HG02885 (cell line): ENCODE data around the gene CST5.
"Not testable (repeated sequence)": the region's sequence is repeated elsewhere in the genome, so short reads cannot be mapped to it uniquely, and the experiment has no call there.

Experiments used
- ATAC-seq: cut with Tn5 transposase; IDR thresholded peaks from one replicate; pipeline ENCODE4 v1.9.1; 2021; ENCODE audit warnings: mild to moderate bottlenecking; ENCODE audit not compliant: unreplicated experiment, poor library complexity

The CST5 gene

DNA sequence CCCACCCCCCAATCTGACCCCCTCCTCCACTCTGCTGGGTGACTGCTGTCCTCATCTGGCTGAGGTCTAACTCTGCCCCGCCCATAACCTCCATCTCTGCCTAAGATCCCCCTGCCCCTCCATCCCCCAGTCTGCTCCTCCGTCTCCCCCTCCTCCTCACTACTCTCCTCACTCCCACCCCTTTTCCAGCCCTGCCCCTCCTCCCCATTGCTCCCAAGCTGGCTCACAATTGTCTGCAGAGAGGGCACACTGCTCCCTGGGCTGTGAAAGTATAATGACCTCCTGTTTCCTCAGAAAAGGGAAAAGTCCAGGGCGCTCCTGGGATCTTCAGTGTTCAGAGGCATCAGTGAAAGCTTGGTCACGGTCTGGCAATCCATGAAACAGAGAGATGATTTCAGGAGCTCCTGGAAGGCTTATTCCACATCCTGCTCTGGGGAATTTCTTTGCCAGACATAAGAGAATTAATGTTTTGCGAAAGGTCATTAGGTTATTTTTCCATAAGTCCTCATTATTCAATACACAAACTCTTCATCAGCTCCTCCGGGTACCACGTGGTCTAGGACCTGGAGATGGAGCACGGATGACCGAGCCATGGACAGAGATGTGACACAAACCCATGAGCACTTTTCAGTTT lies 21.5 kb downstream of the CST5 start:
- ATAC-seq, result no peak

DNA sequence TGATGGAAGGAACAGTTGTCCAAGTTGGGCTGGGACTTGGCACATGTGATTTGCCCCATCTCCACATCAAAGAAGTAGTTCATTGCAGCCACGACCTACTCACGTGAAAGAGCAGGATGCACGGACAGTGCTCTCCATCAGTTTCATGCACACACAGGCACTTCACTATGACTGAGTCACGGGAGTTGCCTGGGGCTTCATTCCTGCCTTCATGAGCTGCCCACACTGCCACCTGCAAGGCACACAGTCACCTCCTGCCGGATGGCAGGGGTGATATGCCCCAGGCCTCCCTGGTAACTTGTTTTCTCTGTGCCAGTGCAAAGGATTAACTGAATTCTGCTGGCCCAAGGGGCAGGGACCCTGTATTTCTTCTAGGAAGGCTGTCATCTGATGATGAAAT lies 22.8 kb downstream of the CST5 start:
- ATAC-seq, result no peak

DNA sequence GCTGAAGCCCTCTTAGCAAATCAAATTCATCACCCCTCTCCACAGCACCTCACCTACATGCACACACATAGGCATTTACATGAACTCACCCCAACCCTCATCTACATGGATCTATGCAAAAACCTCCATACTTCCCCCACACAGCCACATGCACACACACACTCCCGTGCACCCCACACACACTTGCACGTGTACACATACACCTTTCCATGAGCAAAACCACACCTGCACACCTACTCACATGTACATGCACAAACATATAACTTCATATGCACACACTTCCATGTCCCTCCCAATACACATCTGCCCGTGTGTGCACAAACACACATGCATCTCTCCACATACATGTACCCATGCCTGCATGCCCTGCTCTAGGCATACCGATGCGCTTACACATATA lies 23.3 kb downstream of the CST5 start:
- ATAC-seq, result no peak

DNA sequence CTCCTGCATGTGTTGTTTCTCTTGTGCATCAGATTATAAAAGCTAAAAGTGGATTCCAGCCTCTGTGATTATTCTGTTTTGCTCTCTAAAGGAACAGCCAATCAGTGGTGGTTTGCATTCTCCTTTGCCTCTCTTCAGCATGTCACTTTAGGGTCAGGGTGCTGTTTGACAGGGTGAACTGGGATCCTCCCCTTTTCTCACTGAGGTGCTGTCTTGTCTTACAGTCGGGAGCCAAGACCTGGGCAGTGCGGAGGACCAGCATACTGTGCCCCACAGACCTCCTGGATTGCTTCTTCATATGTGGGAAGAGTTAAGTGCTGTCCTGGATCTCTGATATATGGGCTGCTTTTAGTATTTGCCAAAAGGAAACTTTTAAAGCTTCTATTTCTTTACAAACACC lies 37.9 kb downstream of the CST5 start:
- no peak for ATAC-seq

DNA sequence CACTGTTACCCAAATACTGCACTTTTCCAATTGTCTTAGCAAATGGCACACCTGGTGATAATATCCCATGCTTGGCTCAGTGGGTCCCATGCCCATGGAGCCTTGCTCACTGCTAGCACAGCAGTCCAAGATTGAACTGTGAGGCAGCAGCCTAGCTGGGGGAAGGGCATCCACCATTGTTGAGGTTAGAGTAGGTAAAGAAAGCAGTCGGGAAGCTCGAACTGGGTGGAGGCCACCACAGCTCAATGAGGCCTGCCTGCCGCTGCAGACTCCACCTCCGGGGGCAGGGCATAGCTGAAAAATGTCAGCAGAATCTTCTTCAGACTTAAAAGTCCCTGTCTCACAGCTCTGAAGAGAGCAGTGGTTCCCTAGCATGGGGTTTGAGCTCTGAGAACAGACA lies 43.8 kb downstream of the CST5 start:
- no peak for ATAC-seq

DNA sequence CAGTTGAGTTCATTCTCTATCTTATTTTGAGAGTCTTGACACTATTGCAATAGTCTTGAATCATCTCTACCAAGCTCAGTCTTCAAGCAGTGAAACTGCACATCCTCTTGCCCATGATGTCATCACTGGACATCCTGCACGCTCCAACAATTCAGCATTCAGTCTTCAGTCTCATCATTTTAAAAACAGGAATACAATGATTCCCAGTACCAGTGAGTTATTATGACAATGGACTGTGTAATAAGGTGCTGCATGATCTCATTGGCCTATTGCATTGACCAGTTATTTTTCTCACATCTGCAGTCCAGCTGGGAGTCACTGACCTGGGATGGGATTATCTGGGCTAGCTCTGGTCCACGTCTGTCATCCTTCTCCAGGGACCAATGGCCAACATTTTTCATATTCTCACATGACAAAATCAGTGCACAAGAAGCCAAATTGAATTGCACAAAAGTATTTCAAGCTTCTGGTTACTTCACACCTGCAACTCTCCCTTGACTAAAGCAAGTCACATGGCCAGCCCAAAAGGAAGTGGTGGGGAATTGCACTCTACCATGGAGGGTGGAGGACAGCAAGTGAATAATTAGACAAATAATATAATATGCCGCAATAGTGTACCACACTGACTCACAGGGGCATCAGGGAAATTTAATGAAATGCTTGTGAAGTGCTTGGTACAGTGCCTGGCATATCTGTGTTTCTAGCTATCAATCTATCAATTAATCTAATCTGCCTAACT lies 46.6 kb downstream of the CST5 start:
- ATAC-seq, result no peak

DNA sequence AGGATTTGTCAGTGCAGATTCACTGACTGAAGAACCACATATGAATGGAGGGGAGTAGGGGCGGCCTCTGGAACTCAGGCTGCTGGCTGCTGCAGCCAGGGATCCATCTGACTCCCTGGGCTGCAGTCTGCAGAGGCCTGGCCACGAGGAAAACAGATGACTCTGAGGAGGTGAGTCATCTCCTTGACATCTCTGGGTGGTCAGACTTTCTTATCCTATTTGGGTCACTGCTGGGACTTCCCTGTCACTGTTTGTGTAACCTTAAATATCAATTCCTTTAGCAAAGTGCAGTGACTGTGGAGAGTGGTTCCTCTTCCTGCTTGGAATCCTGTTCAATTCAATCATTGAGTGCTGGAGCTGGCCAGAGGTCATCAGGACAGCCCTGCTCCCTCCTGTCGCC lies 47.6 kb downstream of the CST5 start:
- ATAC-seq, result not testable (repeated sequence)

DNA sequence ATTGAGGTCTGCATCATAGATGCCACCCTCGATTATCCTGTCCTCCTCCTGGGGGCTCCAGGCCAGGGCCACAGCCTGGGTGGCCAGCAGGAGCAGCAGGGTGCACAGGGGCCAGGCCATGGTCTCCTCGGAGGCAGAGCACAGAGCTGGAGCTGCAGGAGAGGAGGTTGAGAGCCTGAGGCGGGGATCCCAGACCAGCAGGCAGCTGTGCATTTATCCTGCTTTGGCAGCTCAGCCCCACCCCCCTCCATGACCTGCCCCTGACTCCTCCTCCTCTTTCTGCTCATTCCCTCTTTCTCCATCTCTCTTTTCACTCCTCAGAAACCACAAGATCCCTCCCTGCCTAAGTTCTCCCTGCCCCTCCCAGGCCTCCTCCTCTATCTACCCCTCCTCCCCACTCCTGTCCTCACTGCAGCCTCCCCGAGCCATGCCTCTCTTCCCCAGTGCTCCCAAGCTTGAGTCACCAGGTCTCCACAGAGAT lies 53.0 kb downstream of the CST5 start, which contains the start of gene CST2:
Gene CST2, minus strand, starts transcription at position 189 of the 481 bp plus-strand sequence. Its CDS starts 69 bp downstream, at position 120.
- ATAC-seq, result no peak
